Upper lobe of left lung (tissue), 6 donors: ENCODE results near the gene PFKFB4. TPM values are rescaled to one million over a fixed set of nuclear protein-coding genes. Genes with fewer than 3 reads are reported as not detected.

Source experiments
- ATAC-seq, 2 donors: fragments of 200-7000 bp; cut with Tn5 transposase; one replicate each; pipeline ENCODE4 v1.9.1; 2022; ENCODE audit warnings: mild to moderate bottlenecking in 2 of 2, moderate library complexity in 2 of 2; ENCODE audit not compliant: low FRiP score in 2 of 2
- DNase-seq, 2 donors: peaks; one replicate each; pipeline ENCODE4 v3.0.0-alpha.2; 2019 to 2020
- H3K27ac ChIP-seq, 4 donors: fragments of 200-600 bp; sonication (generic); one replicate each; pipeline ENCODE4 v1.5.1; 2016 to 2019
- H3K27me3 ChIP-seq, 4 donors: fragments of 200-600 bp; sonication (generic); one replicate each; pipeline ENCODE4 v1.5.1; 2017 to 2019
- H3K36me3 ChIP-seq, 4 donors: fragments of 200-600 bp; sonication (generic); one replicate each; pipeline ENCODE4 v1.5.1; 2016 to 2019
- H3K4me1 ChIP-seq, 4 donors: fragments of 200-600 bp; sonication (generic); one replicate each; pipeline ENCODE4 v1.5.1; 2018 to 2019
- H3K4me3 ChIP-seq, 4 donors: fragments of 200-600 bp; sonication (generic); one replicate each; pipeline ENCODE4 v1.5.1; 2017 to 2019; ENCODE audit warnings: mild to moderate bottlenecking in 2 of 4, moderate library complexity in 1 of 4
- H3K9me3 ChIP-seq, 4 donors: fragments of 200-600 bp; sonication (generic); one replicate each; pipeline ENCODE4 v1.5.1; 2018 to 2019
- CTCF ChIP-seq, 6 experiments: fragments of 450-650 bp in 4 of 6; fragments of 200-600 bp in 2 of 6; sonication (generic) in 2 of 6; IDR thresholded peaks; one replicate each; pipeline ENCODE4 v1.5.1; 2016 to 2019; ENCODE audit warnings: antibody characterized with exemption in 6 of 6
- EP300 ChIP-seq, 4 donors: sonication (generic); formaldehyde crosslinking; IDR thresholded peaks; one replicate each; pipeline ENCODE4 v1.5.1; 2017; ENCODE audit warnings: antibody characterized with exemption in 4 of 4, control low read depth in 2 of 4
- POLR2A ChIP-seq, 4 donors: fragments of 450-650 bp; IDR thresholded peaks; one replicate each; pipeline ENCODE4 v1.5.1; 2016 to 2017; ENCODE audit warnings: antibody characterized with exemption in 4 of 4, mild to moderate bottlenecking in 2 of 4
- POLR2AphosphoS5 ChIP-seq, 2 donors: sonication (generic); formaldehyde crosslinking; IDR thresholded peaks; one replicate each; pipeline ENCODE4 v1.5.1; 2017; ENCODE audit warnings: antibody characterized with exemption in 2 of 2
- WGBS, 2 donors: methylation state at CpG; one replicate each; pipeline ENCODE4 v1.1.5; 2017 to 2018; 5-methylcytosine and 5-hydroxymethylcytosine counted together
- total RNA-seq, 6 donors: library from RNA; depleted of rRNA in 4 of 6; stranded (reverse); fragments of >200 nt in 4 of 6; gene quantifications; one replicate each; pipeline versions ENCODE4 v1.1.0 to v1.2.1, GENCODE V29; 2016 to 2021
- donor health status: DM: no; HTN: no; CAD: no; lungs with moderate emphysema.
- donor health status: DM: no; HTN: yes; CAD: no; lungs with severe emphysema.

PFKFB4 gene
- total RNA-seq, 6 donors from 2014 or later = 5.9 to 16.8 (median 9.8) TPM

- Histone ChIP-seq H3K9me3 (no peaks in the 10 kb centered on the region), H3K4me3 (no peak overlapping the region), H3K27me3 (no peaks in the 10 kb centered on the region), H3K4me1 (no peaks in the 10 kb centered on the region), H3K36me3 (peaks cover 0 to 13% (median 0%) of the 10 kb centered on the region in 4 donors), H3K27ac (no peak overlapping the region)
- no peak for ATAC-seq
- DNase-seq = peak in 1 of 2 donors; percentile 69
- WGBS, 2 donors = 94 to 100% methylated on average over 1 to 4 of the region's 6 CpGs
- TF ChIP-seq POLR2AphosphoS5 (IDR thresholded peaks at IDR 0.05) = no peak
- TF ChIP-seq CTCF (IDR thresholded peaks at IDR 0.05) = no peak
- TF ChIP-seq EP300 (IDR thresholded peaks at IDR 0.05) = no peak
- no peak for TF ChIP-seq POLR2A (IDR thresholded peaks at IDR 0.05)
These were observed 35.0 kb downstream of the PFKFB4 start for GRCh38 chr3:48521635-48522034.

GRCh38 chr3:48519277-48519643 is 37.3 kb downstream of the PFKFB4 start:
- Histone ChIP-seq H3K27me3 (no peaks in the 10 kb centered on the region), H3K36me3 (peaks cover 0 to 13% (median 0%) of the 10 kb centered on the region in 4 donors), H3K4me1 (no peaks in the 10 kb centered on the region), H3K27ac (no peak overlapping the region), H3K4me3 (no peak overlapping the region), H3K9me3 (no peaks in the 10 kb centered on the region)
- TF ChIP-seq POLR2A (IDR thresholded peaks at IDR 0.05) = no peak
- TF ChIP-seq EP300 (IDR thresholded peaks at IDR 0.05) = no peak
- no peak for TF ChIP-seq POLR2AphosphoS5 (IDR thresholded peaks at IDR 0.05)
- TF ChIP-seq CTCF (IDR thresholded peaks at IDR 0.05) = no peak
- WGBS, 2 donors = 92 to 95% methylated on average over 9 of the region's 9 CpGs
- no peak for DNase-seq
- no peak for ATAC-seq

GRCh38 chr3:48518638-48519276 is 37.8 kb downstream of the PFKFB4 start:
- Histone ChIP-seq H3K4me1 (no peaks in the 10 kb centered on the region), H3K27ac (no peak overlapping the region), H3K9me3 (no peaks in the 10 kb centered on the region), H3K36me3 (peaks cover 0 to 13% (median 0%) of the 10 kb centered on the region in 4 donors), H3K27me3 (no peaks in the 10 kb centered on the region), H3K4me3 (no peak overlapping the region)
- 64 to 66% methylated on average over 7 to 11 of the region's 12 CpGs for WGBS, 2 donors
- no peak for ATAC-seq
- DNase-seq = no peak
- TF ChIP-seq EP300 (IDR thresholded peaks at IDR 0.05) (no peak), CTCF (IDR thresholded peaks at IDR 0.05) (no peak), POLR2A (IDR thresholded peaks at IDR 0.05) (no peak), POLR2AphosphoS5 (IDR thresholded peaks at IDR 0.05) (no peak)

GRCh38 chr3:48518069-48518468 is 38.5 kb downstream of the PFKFB4 start:
- DNase-seq (no peak), ATAC-seq (no peak)
- Histone ChIP-seq H3K4me1 (no peaks in the 10 kb centered on the region), H3K27ac (no peak overlapping the region), H3K9me3 (no peaks in the 10 kb centered on the region), H3K4me3 (no peak overlapping the region), H3K36me3 (peaks cover 0 to 10% (median 0%) of the 10 kb centered on the region in 4 donors), H3K27me3 (no peaks in the 10 kb centered on the region)
- no peak for TF ChIP-seq POLR2AphosphoS5 (IDR thresholded peaks at IDR 0.05)
- no peak for TF ChIP-seq POLR2A (IDR thresholded peaks at IDR 0.05)
- TF ChIP-seq CTCF (IDR thresholded peaks at IDR 0.05) = no peak
- no peak for TF ChIP-seq EP300 (IDR thresholded peaks at IDR 0.05)
- 86 to 91% methylated on average over 6 of the region's 6 CpGs for WGBS, 2 donors

GRCh38 chr3:48516571-48516970 is 40.0 kb downstream of the PFKFB4 start:
- WGBS, 2 donors = 55 to 74% methylated on average over 8 of the region's 8 CpGs
- Histone ChIP-seq H3K36me3 (peaks cover 0 to 10% (median 0%) of the 10 kb centered on the region in 4 donors), H3K4me3 (no peak overlapping the region), H3K9me3 (no peaks in the 10 kb centered on the region), H3K4me1 (no peaks in the 10 kb centered on the region), H3K27ac (no peak overlapping the region), H3K27me3 (no peaks in the 10 kb centered on the region)
- no peak for TF ChIP-seq EP300 (IDR thresholded peaks at IDR 0.05)
- TF ChIP-seq POLR2A (IDR thresholded peaks at IDR 0.05) = no peak
- TF ChIP-seq CTCF (IDR thresholded peaks at IDR 0.05) = no peak
- no peak for TF ChIP-seq POLR2AphosphoS5 (IDR thresholded peaks at IDR 0.05)
- ATAC-seq = no peak
- DNase-seq = no peak
